BLaER1 (cell line): ENCODE measurements around the gene SNX30.

Experiments used
- H3K27ac ChIP-seq: shearing (Covaris generic); formaldehyde crosslinking; 2 replicates; pipeline ENCODE4 v1.8.1; 2022
- H3K27me3 ChIP-seq: shearing (Covaris generic); formaldehyde crosslinking; 2 replicates; pipeline ENCODE4 v1.8.1; 2022
- H3K36me3 ChIP-seq: shearing (Covaris generic); formaldehyde crosslinking; 2 replicates; pipeline ENCODE4 v1.8.1; 2022
- H3K4me1 ChIP-seq: shearing (Covaris generic); formaldehyde crosslinking; 2 replicates; pipeline ENCODE4 v1.8.1; 2022
- H3K4me2 ChIP-seq: shearing (Covaris generic); formaldehyde crosslinking; 2 replicates; pipeline ENCODE4 v1.8.1; 2022
- H3K4me3 ChIP-seq: shearing (Covaris generic); formaldehyde crosslinking; 2 replicates; pipeline ENCODE4 v1.8.1; 2022
- H3K9ac ChIP-seq: shearing (Covaris generic); formaldehyde crosslinking; 2 replicates; pipeline ENCODE4 v1.8.1; 2022
- H3K9me3 ChIP-seq: shearing (Covaris generic); formaldehyde crosslinking; 2 replicates; pipeline ENCODE4 v1.8.1; 2022
- H4K20me1 ChIP-seq: shearing (Covaris generic); formaldehyde crosslinking; 2 replicates; pipeline ENCODE4 v1.8.1; 2022
- Cebpa-rat ChIP-seq: shearing (Covaris generic); IDR thresholded peaks from 2 replicates; pipeline ENCODE4 v1.8.1; 2022

SNX30 gene

DNA sequence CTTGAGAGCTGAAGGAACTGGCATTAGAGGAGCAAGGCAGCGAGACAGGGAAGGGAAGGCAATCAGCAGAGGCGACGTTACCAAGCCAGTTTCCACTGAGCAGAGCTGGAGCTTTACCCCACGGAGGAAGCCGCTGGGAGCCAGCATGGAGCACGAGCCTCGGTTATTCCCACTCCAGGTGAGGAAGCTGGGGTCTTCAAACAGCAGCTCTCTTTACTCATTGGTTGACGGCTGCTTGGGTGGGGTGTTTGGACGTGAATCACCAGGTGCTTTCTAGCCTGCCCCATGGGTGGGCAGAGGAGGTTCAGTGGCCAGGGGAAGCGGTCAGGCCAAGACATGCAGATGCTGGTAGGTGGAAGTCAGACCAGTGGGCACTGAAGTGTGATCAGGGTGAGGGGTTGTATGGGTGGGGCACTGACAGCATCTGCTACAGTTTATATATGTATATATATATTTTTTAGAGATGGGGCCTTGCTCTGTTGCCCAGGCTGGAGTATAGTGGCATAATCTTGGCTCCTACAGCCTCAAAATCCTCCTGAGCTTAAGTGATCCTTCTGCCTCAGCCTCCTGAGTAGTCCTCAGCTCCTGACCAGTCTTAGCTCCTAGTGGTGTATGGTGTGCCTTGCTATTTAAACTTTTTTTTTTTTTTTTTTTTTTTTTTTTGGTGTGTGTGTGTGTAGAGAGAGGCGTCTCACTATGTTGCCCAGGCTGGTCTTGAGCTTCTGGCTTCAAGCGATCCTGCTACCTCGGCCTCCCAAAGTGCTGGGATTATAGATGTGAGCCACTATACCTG lies 12.4 kb downstream of the SNX30 start:
- Histone ChIP-seq H4K20me1 (peaks cover 54% of the 10 kb centered on the region), H3K4me3 (no peak overlapping the region), H3K36me3 (peaks cover 21% of the 10 kb centered on the region), H3K27ac (no peak overlapping the region), H3K9me3 (peaks cover 22% of the 10 kb centered on the region), H3K4me1 (peaks cover 20% of the 10 kb centered on the region), H3K9ac (no peak overlapping the region), H3K4me2 (no peak overlapping the region), H3K27me3 (no peaks in the 10 kb centered on the region)
- TF ChIP-seq Cebpa-rat, result no peak

DNA sequence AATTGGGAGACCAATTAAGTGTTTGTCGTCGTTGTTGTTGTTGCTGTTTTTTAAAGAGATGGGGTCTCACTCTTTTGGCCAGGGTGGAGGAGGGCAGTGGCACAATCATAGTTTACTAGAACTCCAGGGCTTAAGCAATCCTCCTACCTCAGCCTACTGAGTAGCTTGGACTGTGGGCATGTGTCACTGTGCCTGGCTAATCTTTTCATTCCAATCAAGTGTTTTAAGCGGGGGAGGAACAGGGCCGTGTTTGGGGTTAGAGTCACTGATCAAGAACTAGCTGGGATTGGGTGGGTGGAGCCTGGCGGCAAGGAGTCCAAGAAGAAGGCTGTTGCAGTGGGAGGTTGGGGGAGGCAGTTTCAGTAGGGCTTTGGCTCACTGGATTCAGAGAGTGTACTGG lies 13.8 kb downstream of the SNX30 start:
- no peak for TF ChIP-seq Cebpa-rat
- H3K4me2 ChIP-seq, result no peak overlapping the region
- H3K9me3 ChIP-seq, result peaks cover 31% of the 10 kb centered on the region
- no peak overlapping the region for H3K4me3 ChIP-seq
- no peak overlapping the region for H3K27ac ChIP-seq
- H3K36me3 ChIP-seq, result peaks cover 14% of the 10 kb centered on the region; the same call in 1 of the 2 replicates
- peaks cover 47% of the 10 kb centered on the region for H4K20me1 ChIP-seq
- peaks cover 20% of the 10 kb centered on the region for H3K4me1 ChIP-seq
- H3K9ac ChIP-seq, result no peak overlapping the region
- H3K27me3 ChIP-seq, result no peaks in the 10 kb centered on the region

DNA sequence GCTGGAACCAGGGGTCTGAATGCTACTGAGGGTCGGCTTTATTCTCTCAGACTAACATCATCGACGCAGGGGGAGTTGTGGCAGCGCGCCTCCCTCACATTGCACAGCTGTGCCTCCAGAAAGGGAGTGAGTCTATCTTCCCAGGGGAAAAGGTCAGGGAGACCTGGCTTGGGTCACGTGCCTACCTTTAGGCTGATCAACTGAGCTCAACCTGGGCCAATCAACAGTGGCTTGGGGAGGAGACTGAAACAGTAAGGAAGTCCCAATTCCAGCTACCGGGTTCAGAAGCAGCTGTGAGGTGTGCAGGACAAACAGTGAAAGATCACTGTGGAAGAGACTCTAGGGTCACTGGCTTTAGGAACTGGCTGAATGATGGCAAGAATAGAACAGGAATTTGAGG lies 14.3 kb downstream of the SNX30 start:
- Histone ChIP-seq H4K20me1 (peaks cover 47% of the 10 kb centered on the region), H3K27ac (no peak overlapping the region), H3K4me1 (peaks cover 20% of the 10 kb centered on the region), H3K9me3 (peaks cover 35% of the 10 kb centered on the region), H3K9ac (no peak overlapping the region), H3K4me3 (no peak overlapping the region), H3K4me2 (no peak overlapping the region), H3K36me3 (peaks cover 19% of the 10 kb centered on the region; the same call in 1 of the 2 replicates), H3K27me3 (no peaks in the 10 kb centered on the region)
- no peak for TF ChIP-seq Cebpa-rat

DNA sequence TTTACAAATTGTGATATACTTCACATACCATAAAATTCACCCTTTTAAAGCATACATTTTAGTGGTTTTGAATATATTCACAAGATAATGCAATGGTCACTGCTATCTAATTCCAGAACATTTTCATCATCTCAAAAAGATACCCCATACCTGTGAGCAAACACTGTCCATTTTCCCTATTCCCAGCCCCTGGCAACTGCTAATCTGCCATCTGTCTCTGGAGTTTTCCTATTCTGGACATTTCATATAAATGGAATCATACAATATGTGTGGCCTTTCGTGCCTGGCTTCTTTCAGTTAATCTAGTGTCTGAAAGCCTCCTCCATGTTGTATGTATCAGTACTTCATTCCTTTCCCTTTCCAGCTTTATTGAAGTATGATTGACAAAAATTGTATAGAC lies 14.7 kb downstream of the SNX30 start:
- Histone ChIP-seq H3K4me1 (peaks cover 20% of the 10 kb centered on the region), H3K27me3 (no peaks in the 10 kb centered on the region), H3K4me3 (no peak overlapping the region), H3K27ac (no peak overlapping the region), H3K4me2 (no peak overlapping the region), H3K36me3 (peaks cover 22% of the 10 kb centered on the region; the same call in 1 of the 2 replicates), H4K20me1 (peaks cover 44% of the 10 kb centered on the region), H3K9ac (no peak overlapping the region), H3K9me3 (peaks cover 35% of the 10 kb centered on the region)
- TF ChIP-seq Cebpa-rat, result no peak

DNA sequence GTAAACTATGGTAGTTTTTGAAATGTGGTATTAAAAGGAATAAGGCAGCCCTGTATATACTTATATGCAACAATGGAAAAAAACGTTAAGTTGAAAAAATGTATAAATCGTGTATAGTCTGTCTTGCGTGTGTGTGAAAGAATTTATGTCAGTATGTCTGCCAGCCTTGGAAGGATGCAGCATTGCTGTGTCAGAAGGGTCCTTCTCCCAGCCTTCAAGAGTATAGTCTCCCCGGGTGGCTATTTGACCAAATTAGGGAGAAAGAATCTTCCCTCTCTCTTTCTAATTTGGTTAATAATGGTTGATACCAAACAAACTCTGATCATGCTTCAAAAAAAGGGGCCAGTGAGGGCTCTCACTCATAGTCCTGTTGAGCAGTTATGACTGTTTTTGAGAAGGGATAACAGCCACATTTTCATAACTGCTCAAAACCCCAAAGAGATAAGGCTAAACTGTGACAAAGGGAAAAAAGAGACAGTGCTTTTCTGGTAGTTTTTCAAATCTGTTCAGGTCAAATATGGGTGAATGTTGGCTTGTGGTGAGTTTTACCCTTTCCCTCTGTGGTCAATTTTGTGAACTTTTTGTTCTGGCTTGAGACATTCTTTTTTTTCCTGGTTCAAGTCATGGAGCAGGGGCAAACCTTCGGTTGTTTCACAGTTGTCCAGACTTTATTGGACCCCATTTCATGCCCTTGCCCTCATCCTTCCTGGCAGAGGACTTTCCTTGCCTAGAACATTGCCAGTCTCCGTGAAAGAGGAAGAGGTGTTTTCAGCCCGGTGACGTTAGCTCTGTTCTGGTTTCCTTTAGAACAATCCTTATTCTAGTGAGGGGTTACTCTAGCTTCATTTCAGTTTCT lies 21.0 kb downstream of the SNX30 start:
- Histone ChIP-seq H3K9me3 (peaks cover 25% of the 10 kb centered on the region), H3K27ac (peak overlapping the region; percentile 69), H3K4me1 (peaks cover 45% of the 10 kb centered on the region), H3K27me3 (no peaks in the 10 kb centered on the region), H3K4me2 (peak overlapping the region; percentile 76), H3K9ac (peak overlapping the region; percentile 40; the same call in 1 of the 2 replicates), H3K36me3 (peaks cover 23% of the 10 kb centered on the region; the same call in 1 of the 2 replicates), H4K20me1 (peaks cover 6% of the 10 kb centered on the region; the same call in 1 of the 2 replicates), H3K4me3 (peak overlapping the region; percentile 17; the same call in 1 of the 2 replicates)
- no peak for TF ChIP-seq Cebpa-rat

DNA sequence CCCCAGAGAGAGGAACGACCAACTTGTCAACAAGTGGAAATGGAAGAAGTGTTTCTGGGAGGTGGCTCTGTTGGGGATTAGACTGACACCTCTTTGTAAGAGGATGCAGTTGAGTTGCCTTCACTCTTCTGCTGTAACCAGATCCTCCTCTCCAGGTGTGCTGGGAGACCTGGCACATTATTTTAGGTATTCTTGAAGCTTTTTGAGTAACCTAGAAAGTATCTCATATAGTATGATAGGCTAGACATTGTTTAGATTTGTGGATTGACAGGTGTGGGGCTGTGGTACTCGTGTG lies 21.6 kb downstream of the SNX30 start:
- Histone ChIP-seq H3K27ac (peak overlapping the region; percentile 69), H4K20me1 (peaks cover 7% of the 10 kb centered on the region; the same call in 1 of the 2 replicates), H3K4me2 (peak overlapping the region; percentile 76), H3K9me3 (peaks cover 21% of the 10 kb centered on the region), H3K4me1 (peaks cover 45% of the 10 kb centered on the region), H3K9ac (peak overlapping the region; percentile 40; the same call in 1 of the 2 replicates), H3K27me3 (no peaks in the 10 kb centered on the region), H3K4me3 (0 out of 2 replicates have a peak overlapping the region, but pooled peaks have one; percentile 17), H3K36me3 (peaks cover 25% of the 10 kb centered on the region; the same call in 1 of the 2 replicates)
- TF ChIP-seq Cebpa-rat, result no peak

DNA sequence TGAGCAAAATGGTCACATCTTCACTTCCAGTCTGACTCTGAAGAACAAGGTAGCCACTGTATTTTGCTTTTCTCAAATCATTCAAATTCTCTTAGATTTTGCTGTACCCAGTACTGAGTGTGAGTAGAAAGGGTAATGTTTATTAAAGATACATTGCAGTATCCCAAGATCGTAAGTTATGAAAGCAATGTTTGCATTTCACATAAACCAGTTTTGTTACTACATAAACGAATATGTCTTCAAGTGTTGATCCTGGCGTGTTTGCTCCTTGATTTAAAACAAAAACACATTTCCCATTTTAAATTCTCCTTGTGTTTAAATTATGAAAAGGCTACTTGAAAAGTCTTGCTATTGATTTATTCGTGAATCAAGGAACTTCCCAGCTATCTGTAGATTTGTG lies 22.0 kb downstream of the SNX30 start:
- Histone ChIP-seq H3K27ac (peak overlapping the region; percentile 69), H4K20me1 (peaks cover 7% of the 10 kb centered on the region; the same call in 1 of the 2 replicates), H3K4me2 (peak overlapping the region; percentile 76), H3K4me3 (no peak overlapping the region), H3K4me1 (peaks cover 45% of the 10 kb centered on the region), H3K36me3 (peaks cover 25% of the 10 kb centered on the region; the same call in 1 of the 2 replicates), H3K9me3 (peaks cover 17% of the 10 kb centered on the region), H3K27me3 (no peaks in the 10 kb centered on the region), H3K9ac (no peak overlapping the region)
- no peak for TF ChIP-seq Cebpa-rat

DNA sequence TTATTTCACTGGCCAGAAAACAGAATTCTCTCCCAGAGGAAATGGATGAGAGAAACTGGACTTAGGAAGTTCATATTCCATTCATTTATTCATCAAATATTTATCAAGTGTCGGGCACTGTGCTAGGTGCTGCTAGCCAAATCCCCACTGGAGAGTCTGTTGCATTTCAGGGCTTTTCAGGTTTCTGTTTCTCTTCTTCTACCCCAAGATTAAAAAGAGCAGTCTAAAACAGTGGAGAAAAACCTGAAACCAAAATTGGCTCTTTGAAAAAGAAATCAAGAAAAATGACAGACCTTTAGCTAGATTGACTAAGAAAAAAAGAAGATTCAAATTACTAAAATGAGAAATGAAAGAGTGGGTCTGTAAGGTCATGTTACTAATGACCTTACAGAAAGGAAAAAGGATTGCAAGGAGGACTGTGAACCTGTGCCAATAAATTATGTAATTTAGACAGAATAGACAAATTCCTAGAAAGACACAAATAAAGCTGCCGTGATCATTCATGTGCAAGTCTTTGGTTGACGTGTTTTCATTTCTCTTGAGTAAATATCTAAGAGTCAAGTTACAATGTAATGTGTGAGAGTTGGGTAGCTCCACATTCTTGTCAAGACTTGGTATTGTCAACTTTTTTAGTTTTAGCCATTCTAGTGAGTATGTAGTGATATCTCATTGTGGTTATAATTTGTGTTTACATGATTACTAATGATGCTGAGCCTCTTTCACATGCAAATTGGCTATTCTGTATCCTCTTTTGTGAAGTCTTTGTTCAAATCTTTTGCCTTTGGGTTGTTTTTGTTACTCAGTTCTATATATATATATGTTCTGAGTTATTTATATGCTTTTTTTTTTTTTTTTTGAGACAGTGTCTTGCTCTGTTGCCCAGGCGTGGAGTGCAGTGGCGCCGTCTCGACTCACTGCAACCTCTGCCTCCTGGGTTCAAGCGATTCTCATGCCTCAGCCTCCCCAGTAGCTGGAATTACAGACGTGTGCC lies 23.7 kb downstream of the SNX30 start:
- Histone ChIP-seq H3K27ac (peak overlapping the region; percentile 16; the same call in 1 of the 2 replicates), H4K20me1 (peaks cover 7% of the 10 kb centered on the region; the same call in 1 of the 2 replicates), H3K4me1 (peaks cover 45% of the 10 kb centered on the region), H3K27me3 (no peaks in the 10 kb centered on the region), H3K9me3 (0 out of 2 replicates have a peak, but pooled peaks cover 5% of the 10 kb centered on the region), H3K36me3 (peaks cover 15% of the 10 kb centered on the region; the same call in 1 of the 2 replicates), H3K9ac (no peak overlapping the region), H3K4me2 (peak overlapping the region; percentile 68), H3K4me3 (no peak overlapping the region)
- no peak for TF ChIP-seq Cebpa-rat

DNA sequence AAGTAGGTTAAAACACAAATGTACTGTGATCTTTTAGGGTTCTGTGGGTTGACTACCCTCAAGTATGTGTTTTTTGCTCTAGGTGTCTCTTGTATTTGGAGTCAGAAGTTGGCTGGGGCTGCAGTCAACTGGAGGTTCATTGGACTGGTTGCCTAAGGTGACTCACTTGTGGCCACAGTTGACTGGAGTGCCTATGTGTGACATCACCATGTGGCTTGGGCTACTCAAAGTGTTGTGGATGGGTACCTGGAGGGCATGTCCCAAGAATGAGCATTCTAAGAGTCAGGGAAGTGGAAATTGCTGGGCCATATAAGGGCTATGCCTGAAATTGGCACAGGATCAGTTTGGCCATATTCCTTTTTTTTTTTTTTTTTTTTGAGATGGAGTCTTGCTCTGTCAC lies 27.4 kb downstream of the SNX30 start:
- no peaks in the 10 kb centered on the region for H3K27me3 ChIP-seq
- no peak overlapping the region for H3K4me2 ChIP-seq
- H3K9me3 ChIP-seq, result no peaks in the 10 kb centered on the region
- no peak for TF ChIP-seq Cebpa-rat
- no peak overlapping the region for H3K4me3 ChIP-seq
- H3K9ac ChIP-seq, result no peak overlapping the region
- peaks cover 5% of the 10 kb centered on the region; the same call in 1 of the 2 replicates for H3K36me3 ChIP-seq
- H3K4me1 ChIP-seq, result peaks cover 24% of the 10 kb centered on the region
- peaks cover 42% of the 10 kb centered on the region for H4K20me1 ChIP-seq
- H3K27ac ChIP-seq, result no peak overlapping the region
